NCI-H1930 (cell line): ENCODE measurements around the gene DRC3.

Experiments used
- DNase-seq, 2 experiments: peaks; one replicate each; lab custom pipeline; 2025; lab: John Stamatoyannopoulos, UW

Gene DRC3

GRCh38 chr17:17966399-17966798, 6.3 kb upstream of the DRC3 start:
- DNase-seq: no peak

- no peak for DNase-seq
These were observed 1.8 kb upstream of the DRC3 start for GRCh38 chr17:17970699-17971430.

- no peak for DNase-seq
These were observed 1.1 kb upstream of the DRC3 start for GRCh38 chr17:17971431-17972125.

- no peak for DNase-seq
These were observed 241 bp downstream of the DRC3 start for GRCh38 chr17:17972952-17973254.

- DNase-seq: no peak
These were observed 2.8 kb downstream of the DRC3 start for GRCh38 chr17:17975436-17975835.

GRCh38 chr17:17976931-17977570, 4.4 kb downstream of the DRC3 start:
- DNase-seq: no peak

GRCh38 chr17:17978481-17979424, 6.1 kb downstream of the DRC3 start:
- no peak for DNase-seq

- DNase-seq: no peak
These were observed 7.1 kb downstream of the DRC3 start for GRCh38 chr17:17979778-17980177.

- DNase-seq: no peak
These were observed 8.7 kb downstream of the DRC3 start for GRCh38 chr17:17981330-17981729.

- DNase-seq: no peak
These were observed 10.1 kb downstream of the DRC3 start for GRCh38 chr17:17982801-17983200.

- no peak for DNase-seq
These were observed 10.7 kb downstream of the DRC3 start for GRCh38 chr17:17983376-17983775.

GRCh38 chr17:17983776-17984175, 11.1 kb downstream of the DRC3 start:
- no peak for DNase-seq

GRCh38 chr17:17985153-17985552, 12.5 kb downstream of the DRC3 start:
- no peak for DNase-seq

GRCh38 chr17:17985555-17985954, 12.9 kb downstream of the DRC3 start:
- no peak for DNase-seq

GRCh38 chr17:17987187-17987896, 14.7 kb downstream of the DRC3 start:
- no peak for DNase-seq

- DNase-seq: no peak
These were observed 15.2 kb downstream of the DRC3 start for GRCh38 chr17:17987901-17988300.

GRCh38 chr17:17988427-17988945, 15.8 kb downstream of the DRC3 start:
- no peak for DNase-seq

- DNase-seq: no peak
These were observed 16.4 kb downstream of the DRC3 start for GRCh38 chr17:17989081-17989480.

- no peak for DNase-seq
These were observed 17.0 kb downstream of the DRC3 start for GRCh38 chr17:17989618-17990017.

GRCh38 chr17:17990282-17990681, 17.6 kb downstream of the DRC3 start:
- no peak for DNase-seq

GRCh38 chr17:17993366-17993765, 20.7 kb downstream of the DRC3 start:
- DNase-seq: no peak
